Rectal smooth muscle tissue (tissue), 1 donor: ENCODE measurements around the gene CHAF1B.
"Not testable (repeated sequence)": the region's sequence is repeated elsewhere in the genome, so short reads cannot be mapped to it uniquely, and the experiment has no call there.

Experiments
- H3K27ac ChIP-seq: one replicate; pipeline ENCODE4 v1.7.0; 2013; ENCODE audit warnings: low read depth, low read length, inconsistent platforms
- H3K27me3 ChIP-seq: one replicate; pipeline ENCODE4 v1.7.0; 2013; ENCODE audit warnings: low read length; ENCODE audit not compliant: control insufficient read depth, insufficient read depth
- H3K36me3 ChIP-seq: one replicate; pipeline ENCODE4 v1.7.0; 2013; ENCODE audit warnings: low read length; ENCODE audit not compliant: control insufficient read depth, insufficient read depth
- H3K4me1 ChIP-seq: one replicate; pipeline ENCODE4 v1.7.0; 2013; ENCODE audit warnings: low read length; ENCODE audit not compliant: control insufficient read depth, insufficient read depth
- H3K4me3 ChIP-seq: one replicate; pipeline ENCODE4 v1.7.0; 2013; ENCODE audit warnings: low read length
- H3K9ac ChIP-seq: one replicate; pipeline ENCODE4 v1.7.0; 2013; ENCODE audit warnings: low read length

CHAF1B gene

GRCh38 chr21:36396325-36396724 is 11.1 kb downstream of the CHAF1B start:
- Histone ChIP-seq H3K36me3 (no peaks in the 10 kb centered on the region), H3K27ac (no peak overlapping the region), H3K4me1 (no peaks in the 10 kb centered on the region), H3K9ac (no peak overlapping the region), H3K4me3 (no peak overlapping the region), H3K27me3 (no peaks in the 10 kb centered on the region)

- Histone ChIP-seq H3K9ac (no peak overlapping the region), H3K4me1 (no peaks in the 10 kb centered on the region), H3K27me3 (no peaks in the 10 kb centered on the region), H3K36me3 (no peaks in the 10 kb centered on the region), H3K27ac (no peak overlapping the region), H3K4me3 (no peak overlapping the region)
These were observed 11.8 kb downstream of the CHAF1B start for GRCh38 chr21:36396971-36397370.

- Histone ChIP-seq H3K36me3 (no peaks in the 10 kb centered on the region), H3K4me3 (no peak overlapping the region), H3K27ac (no peak overlapping the region), H3K27me3 (no peaks in the 10 kb centered on the region), H3K9ac (no peak overlapping the region), H3K4me1 (no peaks in the 10 kb centered on the region)
These were observed 12.4 kb downstream of the CHAF1B start for GRCh38 chr21:36397606-36398005.

- not testable (repeated sequence) for H3K4me3 ChIP-seq, H3K27me3 ChIP-seq, H3K9ac ChIP-seq, H3K4me1 ChIP-seq, H3K36me3 ChIP-seq, H3K27ac ChIP-seq
These were observed 14.5 kb downstream of the CHAF1B start for GRCh38 chr21:36399736-36400135.

- H3K4me1 ChIP-seq: no peaks in the 10 kb centered on the region
- no peak overlapping the region for H3K4me3 ChIP-seq
- H3K27me3 ChIP-seq: no peaks in the 10 kb centered on the region
- H3K9ac ChIP-seq: no peak overlapping the region
- H3K27ac ChIP-seq: no peak overlapping the region
- no peaks in the 10 kb centered on the region for H3K36me3 ChIP-seq
These were observed 15.5 kb downstream of the CHAF1B start for GRCh38 chr21:36400719-36401118.

- H3K27me3 ChIP-seq: no peaks in the 10 kb centered on the region
- no peak overlapping the region for H3K4me3 ChIP-seq
- H3K27ac ChIP-seq: no peak overlapping the region
- H3K36me3 ChIP-seq: no peaks in the 10 kb centered on the region
- H3K4me1 ChIP-seq: no peaks in the 10 kb centered on the region
- no peak overlapping the region for H3K9ac ChIP-seq
These were observed 17.1 kb downstream of the CHAF1B start for GRCh38 chr21:36402339-36402738.

GRCh38 chr21:36403713-36404112 is 18.5 kb downstream of the CHAF1B start:
- Histone ChIP-seq H3K27ac (no peak overlapping the region), H3K36me3 (no peaks in the 10 kb centered on the region), H3K4me1 (no peaks in the 10 kb centered on the region), H3K4me3 (no peak overlapping the region), H3K9ac (no peak overlapping the region), H3K27me3 (no peaks in the 10 kb centered on the region)

GRCh38 chr21:36408568-36408967 is 23.4 kb downstream of the CHAF1B start:
- no peak overlapping the region for H3K4me3 ChIP-seq
- H3K36me3 ChIP-seq: no peaks in the 10 kb centered on the region
- H3K27ac ChIP-seq: no peak overlapping the region
- H3K4me1 ChIP-seq: no peaks in the 10 kb centered on the region
- no peak overlapping the region for H3K9ac ChIP-seq
- no peaks in the 10 kb centered on the region for H3K27me3 ChIP-seq

- Histone ChIP-seq H3K4me1 (no peaks in the 10 kb centered on the region), H3K9ac (no peak overlapping the region), H3K27me3 (no peaks in the 10 kb centered on the region), H3K27ac (no peak overlapping the region), H3K4me3 (no peak overlapping the region), H3K36me3 (no peaks in the 10 kb centered on the region)
These were observed 26.1 kb downstream of the CHAF1B start for GRCh38 chr21:36411301-36411700.

GRCh38 chr21:36412916-36413315 is 27.7 kb downstream of the CHAF1B start:
- Histone ChIP-seq H3K4me1 (no peaks in the 10 kb centered on the region), H3K27me3 (no peaks in the 10 kb centered on the region), H3K36me3 (no peaks in the 10 kb centered on the region), H3K9ac (no peak overlapping the region), H3K27ac (no peak overlapping the region), H3K4me3 (no peak overlapping the region)

- Histone ChIP-seq H3K27ac (no peak overlapping the region), H3K36me3 (no peaks in the 10 kb centered on the region), H3K4me1 (no peaks in the 10 kb centered on the region), H3K4me3 (no peak overlapping the region), H3K27me3 (no peaks in the 10 kb centered on the region), H3K9ac (no peak overlapping the region)
These were observed 30.2 kb downstream of the CHAF1B start for GRCh38 chr21:36415375-36415774.

GRCh38 chr21:36419241-36419640 is 34.0 kb downstream of the CHAF1B start:
- Histone ChIP-seq H3K4me3 (no peak overlapping the region), H3K9ac (no peak overlapping the region), H3K27ac (no peak overlapping the region), H3K4me1 (no peaks in the 10 kb centered on the region), H3K36me3 (no peaks in the 10 kb centered on the region), H3K27me3 (no peaks in the 10 kb centered on the region)

GRCh38 chr21:36419996-36420395 is 34.8 kb downstream of the CHAF1B start:
- H3K36me3 ChIP-seq: no peaks in the 10 kb centered on the region
- H3K27ac ChIP-seq: no peak overlapping the region
- H3K4me1 ChIP-seq: no peaks in the 10 kb centered on the region
- H3K9ac ChIP-seq: no peak overlapping the region
- no peaks in the 10 kb centered on the region for H3K27me3 ChIP-seq
- no peak overlapping the region for H3K4me3 ChIP-seq
